H9 (cell line): Measurements from ENCODE around the gene UST. TPM values are rescaled to one million over a fixed set of nuclear protein-coding genes. Genes with fewer than 3 reads are reported as not detected.

Source experiments
- DNase-seq: peaks from one replicate; pipeline ENCODE4 v3.0.0-alpha.2; 2017
- H2AFZ ChIP-seq: one replicate; pipeline ENCODE4 v1.6.1; 2013; ENCODE audit warnings: mild to moderate bottlenecking, low read length, control low read depth, moderate library complexity
- H2AK5ac ChIP-seq: 2 replicates; pipeline ENCODE4 v1.6.1; 2013; ENCODE audit warnings: low read length, control low read depth, mixed read lengths; ENCODE audit not compliant: insufficient read length
- H2BK120ac ChIP-seq: one replicate; pipeline ENCODE4 v1.6.1; 2013; ENCODE audit warnings: low read depth, mild to moderate bottlenecking, low read length, control low read depth, inconsistent platforms; ENCODE audit not compliant: poor library complexity, severe bottlenecking
- H2BK12ac ChIP-seq: 2 replicates; pipeline ENCODE4 v1.6.1; 2013; ENCODE audit warnings: low read length, control low read depth, mixed read lengths, low read depth; ENCODE audit not compliant: insufficient read length
- H2BK15ac ChIP-seq: 2 replicates; pipeline ENCODE4 v1.6.1; 2013; ENCODE audit warnings: low read depth, low read length, control low read depth
- H2BK20ac ChIP-seq: one replicate; pipeline ENCODE4 v1.6.1; 2013; ENCODE audit warnings: low read depth, mild to moderate bottlenecking, low read length, control low read depth, inconsistent platforms; ENCODE audit not compliant: poor library complexity, severe bottlenecking
- H2BK5ac ChIP-seq: 2 replicates; pipeline ENCODE4 v1.6.1; 2013; ENCODE audit warnings: low read length, control low read depth, mixed read lengths; ENCODE audit not compliant: insufficient read length
- H3K14ac ChIP-seq: 2 replicates; pipeline ENCODE4 v1.6.1; 2013; ENCODE audit warnings: low read length, control low read depth; ENCODE audit not compliant: insufficient read depth
- H3K18ac ChIP-seq: 2 replicates; pipeline ENCODE4 v1.6.1; 2013; ENCODE audit warnings: low read depth, mild to moderate bottlenecking, mixed read lengths, low read length, control low read depth; ENCODE audit not compliant: insufficient read length
- H3K23ac ChIP-seq: 2 replicates; pipeline ENCODE4 v1.6.1; 2013; ENCODE audit warnings: low read length, control low read depth, mixed read lengths, low read depth; ENCODE audit not compliant: insufficient read length
- H3K23me2 ChIP-seq: 2 replicates; pipeline ENCODE4 v1.6.1; 2013; ENCODE audit warnings: low read depth, mild to moderate bottlenecking, mixed read lengths, low read length, control low read depth; ENCODE audit not compliant: insufficient read length, poor library complexity, severe bottlenecking
- H3K27ac ChIP-seq: 2 replicates; pipeline ENCODE4 v1.5.1; 2013; ENCODE audit warnings: low read length, control low read depth, mixed read lengths, low read depth; ENCODE audit not compliant: insufficient read length
- H3K27me3 ChIP-seq: 2 replicates; pipeline ENCODE4 v1.6.1; 2013; ENCODE audit warnings: low read length, control low read depth, inconsistent platforms; ENCODE audit not compliant: insufficient read depth
- H3K4ac ChIP-seq: 2 replicates; pipeline ENCODE4 v1.6.1; 2013; ENCODE audit warnings: low read depth, mild to moderate bottlenecking, control low read depth, inconsistent platforms, low read length, moderate library complexity
- H3K4me1 ChIP-seq: 2 replicates; pipeline ENCODE4 v1.6.1; 2013; ENCODE audit warnings: low read length, control low read depth, inconsistent platforms; ENCODE audit not compliant: insufficient read depth
- H3K4me2 ChIP-seq: 2 replicates; pipeline ENCODE4 v1.6.1; 2013; ENCODE audit warnings: low read length, control low read depth, mixed read lengths; ENCODE audit not compliant: insufficient read length, insufficient read depth
- H3K56ac ChIP-seq: 2 replicates; pipeline ENCODE4 v1.6.1; 2013; ENCODE audit warnings: low read depth, mild to moderate bottlenecking, mixed read lengths, low read length, control low read depth; ENCODE audit not compliant: insufficient read length
- H3K79me1 ChIP-seq: 2 replicates; pipeline ENCODE4 v1.6.1; 2013; ENCODE audit warnings: low read depth, mild to moderate bottlenecking, moderate library complexity, low read length, control low read depth, inconsistent platforms; ENCODE audit not compliant: insufficient read depth, poor library complexity, severe bottlenecking
- H3K79me2 ChIP-seq: 2 replicates; pipeline ENCODE4 v1.6.1; 2013; ENCODE audit warnings: low read length, control low read depth, inconsistent platforms; ENCODE audit not compliant: insufficient read depth
- H3K9ac ChIP-seq: 2 replicates; pipeline ENCODE4 v1.6.1; 2013; ENCODE audit warnings: low read length, control low read depth, mixed read lengths; ENCODE audit not compliant: insufficient read length; ENCODE audit errors: extremely low read depth
- H3K9me3 ChIP-seq: one replicate; pipeline ENCODE4 v1.6.1; 2013; ENCODE audit warnings: low read depth, low read length, inconsistent platforms; ENCODE audit not compliant: control insufficient read depth
- H3T11ph ChIP-seq: one replicate; pipeline ENCODE4 v1.6.1; 2013; ENCODE audit warnings: mild to moderate bottlenecking, low read length, control low read depth, inconsistent platforms
- H4K20me1 ChIP-seq: one replicate; pipeline ENCODE4 v1.6.1; 2013; ENCODE audit not compliant: control insufficient read depth, insufficient read length, insufficient read depth
- H4K5ac ChIP-seq: 2 replicates; pipeline ENCODE4 v1.6.1; 2013; ENCODE audit warnings: low read depth, mild to moderate bottlenecking, mixed read lengths, low read length, control low read depth; ENCODE audit not compliant: insufficient read length
- H4K8ac ChIP-seq: replicated peaks from 2 replicates; pipeline ENCODE4 v1.6.1; 2013; ENCODE audit warnings: low read length, control low read depth, mixed read lengths, low read depth; ENCODE audit not compliant: insufficient read length
- H4K91ac ChIP-seq: 2 replicates; pipeline ENCODE4 v1.6.1; 2013; ENCODE audit warnings: low read depth, mild to moderate bottlenecking, moderate library complexity, mixed read lengths, low read length, control low read depth; ENCODE audit not compliant: insufficient read length
- H3K27ac Mint-ChIP-seq, 3 experiments: 2 replicates in 2 of 3; 3 replicates in 1 of 3; pipeline ENCODE4 v1.8.0; 2020 to 2021; ENCODE audit warnings: mixed read lengths in 3 of 3, mild to moderate bottlenecking in 1 of 3, moderate library complexity in 1 of 3
- H3K27me3 Mint-ChIP-seq: 2 replicates; pipeline ENCODE4 v1.8.0; 2021; ENCODE audit warnings: low read depth, mild to moderate bottlenecking, moderate library complexity, mixed read lengths
- H3K36me3 Mint-ChIP-seq, 3 experiments: 2 replicates in 2 of 3; 3 replicates in 1 of 3; pipeline ENCODE4 v1.8.0; 2020 to 2021; ENCODE audit warnings: low read depth in 3 of 3, mixed read lengths in 3 of 3; ENCODE audit not compliant: insufficient read depth in 1 of 3
- H3K4me1 Mint-ChIP-seq, 2 experiments: 2 replicates each; pipeline ENCODE4 v1.8.0; 2020; ENCODE audit warnings: mixed read lengths in 2 of 2
- H3K4me3 Mint-ChIP-seq, 2 experiments: 2 replicates in 1 of 2; 3 replicates in 1 of 2; pipeline ENCODE4 v1.8.0; 2020 to 2021; ENCODE audit warnings: mild to moderate bottlenecking in 2 of 2, mixed read lengths in 2 of 2, moderate library complexity in 1 of 2
- H3K9me3 Mint-ChIP-seq, 2 experiments: 2 replicates in 1 of 2; 3 replicates in 1 of 2; pipeline ENCODE4 v1.8.0; 2020; ENCODE audit warnings: mild to moderate bottlenecking in 2 of 2, mixed read lengths in 2 of 2, moderate library complexity in 1 of 2
- WGBS: extraction: QIAGEN DNeasy Blood & Tissue Kit; methylation state at CpG from one replicate; pipeline ENCODE4 v1.1.7; 2013; ENCODE audit warnings: missing lambda C conversion rate, low lambda C conversion rate, mixed read lengths; ENCODE audit not compliant: insufficient read length; ENCODE audit errors: extremely low coverage; 5-methylcytosine and 5-hydroxymethylcytosine counted together
- total RNA-seq: library from RNA; stranded (reverse); gene quantifications from 2 replicates; pipeline ENCODE4 v1.2.1, GENCODE V29; 2021
- TF ChIP-seq, protein P1 (sequence below): fragments of 200-600 bp; sonication (generic); conservative IDR thresholded peaks from 3 replicates; pipeline ENCODE4 v1.8.0; 2021; ENCODE audit warnings: antibody characterized with exemption, mild to moderate bottlenecking

Gene UST
- total RNA-seq, 1 experiment from 2014 or later = 14.4 TPM

DNA sequence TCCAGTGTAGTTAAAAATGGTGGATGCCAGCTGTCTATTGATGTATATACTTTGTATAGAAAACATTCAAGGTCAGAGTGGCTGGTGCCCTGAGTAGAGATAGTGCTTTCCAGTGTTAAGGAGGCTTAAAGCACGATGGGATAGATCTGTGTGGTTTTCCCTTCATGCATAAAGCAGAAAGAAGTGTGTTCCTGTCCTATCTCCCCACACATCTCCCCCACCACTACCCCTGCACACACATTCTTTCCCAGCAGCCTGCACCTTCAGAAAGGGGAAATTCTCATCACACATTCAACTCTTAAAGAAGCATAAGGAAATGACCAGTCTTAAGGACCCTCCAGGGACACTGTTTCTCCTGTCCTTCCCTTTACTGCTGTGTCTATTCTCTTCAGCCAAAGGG lies 349.0 kb downstream of the UST start:
- H2AK5ac ChIP-seq = no peak overlapping the region
- H2BK12ac ChIP-seq = no peak overlapping the region
- no peak overlapping the region for H3K14ac ChIP-seq
- H4K20me1 ChIP-seq = no peaks in the 10 kb centered on the region
- H3K18ac ChIP-seq = no peak overlapping the region
- H3K9me3 Mint-ChIP-seq = peaks cover 14 to 21% of the 10 kb centered on the region in 2 experiments; a peak in 4 of 5 replicates
- peaks cover 12 to 15% of the 10 kb centered on the region in 2 experiments for H3K4me1 Mint-ChIP-seq
- TF ChIP-seq, protein P1, sequence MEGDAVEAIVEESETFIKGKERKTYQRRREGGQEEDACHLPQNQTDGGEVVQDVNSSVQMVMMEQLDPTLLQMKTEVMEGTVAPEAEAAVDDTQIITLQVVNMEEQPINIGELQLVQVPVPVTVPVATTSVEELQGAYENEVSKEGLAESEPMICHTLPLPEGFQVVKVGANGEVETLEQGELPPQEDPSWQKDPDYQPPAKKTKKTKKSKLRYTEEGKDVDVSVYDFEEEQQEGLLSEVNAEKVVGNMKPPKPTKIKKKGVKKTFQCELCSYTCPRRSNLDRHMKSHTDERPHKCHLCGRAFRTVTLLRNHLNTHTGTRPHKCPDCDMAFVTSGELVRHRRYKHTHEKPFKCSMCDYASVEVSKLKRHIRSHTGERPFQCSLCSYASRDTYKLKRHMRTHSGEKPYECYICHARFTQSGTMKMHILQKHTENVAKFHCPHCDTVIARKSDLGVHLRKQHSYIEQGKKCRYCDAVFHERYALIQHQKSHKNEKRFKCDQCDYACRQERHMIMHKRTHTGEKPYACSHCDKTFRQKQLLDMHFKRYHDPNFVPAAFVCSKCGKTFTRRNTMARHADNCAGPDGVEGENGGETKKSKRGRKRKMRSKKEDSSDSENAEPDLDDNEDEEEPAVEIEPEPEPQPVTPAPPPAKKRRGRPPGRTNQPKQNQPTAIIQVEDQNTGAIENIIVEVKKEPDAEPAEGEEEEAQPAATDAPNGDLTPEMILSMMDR = no peak
- H3K79me1 ChIP-seq = no peaks in the 10 kb centered on the region
- H2BK15ac ChIP-seq = no peak overlapping the region
- H3K27ac ChIP-seq = no peak overlapping the region
- no peaks in the 10 kb centered on the region for H3K23me2 ChIP-seq
- no peak overlapping the region for H3K4me2 ChIP-seq
- H2AFZ ChIP-seq = no peak overlapping the region
- H3K23ac ChIP-seq = no peak overlapping the region
- WGBS = no CpG with 5 or more reads among the region's 1 CpG
- H3K9me3 ChIP-seq = no peaks in the 10 kb centered on the region
- no peak overlapping the region for H3K27ac Mint-ChIP-seq
- peaks cover 4% of the 10 kb centered on the region; the same call in 1 of the 2 replicates for H3K4me1 ChIP-seq
- no peak overlapping the region for H2BK20ac ChIP-seq
- no peak overlapping the region for H3K4me3 Mint-ChIP-seq
- peaks cover 0 to 16% (median 2%) of the 10 kb centered on the region in 3 experiments; a peak in 5 of 7 replicates for H3K36me3 Mint-ChIP-seq
- H4K8ac ChIP-seq = no peak overlapping the region
- no peak overlapping the region for H3T11ph ChIP-seq
- H3K27me3 Mint-ChIP-seq = no peaks in the 10 kb centered on the region
- H3K9ac ChIP-seq = no peak overlapping the region
- H4K5ac ChIP-seq = no peak overlapping the region
- no peaks in the 10 kb centered on the region for H3K27me3 ChIP-seq
- no peak overlapping the region for H4K91ac ChIP-seq
- no peak overlapping the region for H2BK120ac ChIP-seq
- H2BK5ac ChIP-seq = no peak overlapping the region
- DNase-seq = no peak
- no peak overlapping the region for H3K4ac ChIP-seq
- no peak overlapping the region for H3K56ac ChIP-seq
- H3K79me2 ChIP-seq = no peaks in the 10 kb centered on the region
